Prostate gland (tissue), 2 donors: ENCODE measurements around the gene KIF2A. TPM values are rescaled to one million over a fixed set of nuclear protein-coding genes. Genes with fewer than 3 reads are reported as not detected.

Experiments used
- DNase-seq: peaks from one replicate; pipeline ENCODE4 v3.0.0-alpha.2; 2019; ENCODE audit warnings: low spot score
- H3K27ac ChIP-seq, 2 donors: fragments of 200-600 bp; sonication (generic); 2 replicates each; pipeline ENCODE4 v1.5.1; 2017 to 2019
- H3K27me3 ChIP-seq: fragments of 200-600 bp; sonication (generic); replicated peaks from 2 replicates; pipeline ENCODE4 v1.5.1; 2019; ENCODE audit not compliant: insufficient read depth
- H3K36me3 ChIP-seq, 2 donors: fragments of 200-600 bp; sonication (generic); 1 replicate in 1 of 2; 2 replicates in 1 of 2; pipeline versions ENCODE4 v1.5.1 to v1.8.1; 2017 to 2019
- H3K4me1 ChIP-seq: fragments of 200-600 bp; sonication (generic); replicated peaks from 2 replicates; pipeline ENCODE4 v1.5.1; 2019
- H3K4me3 ChIP-seq, 2 donors: fragments of 200-600 bp; sonication (generic); 2 replicates each; pipeline ENCODE4 v1.5.1; 2017 to 2019
- H3K9me3 ChIP-seq: fragments of 200-600 bp; sonication (generic); 2 replicates; pipeline ENCODE4 v1.5.1; 2017
- POLR2A ChIP-seq: fragments of 450-650 bp; IDR thresholded peaks from one replicate; pipeline ENCODE4 v1.6.1; 2016; ENCODE audit warnings: antibody characterized with exemption, mild to moderate bottlenecking
- POLR2AphosphoS5 ChIP-seq: sonication (generic); formaldehyde crosslinking; IDR thresholded peaks from one replicate; pipeline ENCODE4 v1.6.1; 2017; ENCODE audit warnings: antibody characterized with exemption
- WGBS: methylation state at CpG from one replicate; pipeline ENCODE4 v1.1.5; 2018; 5-methylcytosine and 5-hydroxymethylcytosine counted together
- intact Hi-C: fragments of 100-400 bp; cut with DNase I; formaldehyde crosslinking; loops from one replicate; pipeline ENCODE4 v1.14.2; 2022
- total RNA-seq, 2 donors: library from RNA; depleted of rRNA; stranded (reverse); fragments of >200 nt; gene quantifications; one replicate each; pipeline ENCODE4 v1.1.0, GENCODE V29; 2016
- TF ChIP-seq, protein P1 (sequence below), 4 experiments: fragments of 200-600 bp in 2 of 4; fragments of 450-650 bp in 2 of 4; sonication (generic) in 2 of 4; IDR thresholded peaks; 1 replicate in 3 of 4; 2 replicates in 1 of 4; pipeline ENCODE4 v1.5.1; 2016 to 2019; ENCODE audit warnings: antibody characterized with exemption in 4 of 4, mild to moderate bottlenecking in 2 of 4, moderate library complexity in 2 of 4

KIF2A gene
- total RNA-seq, 2 donors from 2014 or later = 20.3 to 43.4 TPM

GRCh38 chr5:62418462-62419076 is 112.6 kb downstream of the KIF2A start:
- Histone ChIP-seq H3K27me3 (no peaks in the 10 kb centered on the region), H3K36me3 (no peaks in the 10 kb centered on the region), H3K4me1 (no peaks in the 10 kb centered on the region), H3K4me3 (no peak overlapping the region), H3K27ac (no peak overlapping the region), H3K9me3 (no peaks in the 10 kb centered on the region)
- WGBS = 87% methylated on average over 4 of the region's 4 CpGs
- DNase-seq = no peak
- intact Hi-C loops = no loop called here
- TF ChIP-seq POLR2A (no peak), POLR2AphosphoS5 (no peak)
- TF ChIP-seq, protein P1, sequence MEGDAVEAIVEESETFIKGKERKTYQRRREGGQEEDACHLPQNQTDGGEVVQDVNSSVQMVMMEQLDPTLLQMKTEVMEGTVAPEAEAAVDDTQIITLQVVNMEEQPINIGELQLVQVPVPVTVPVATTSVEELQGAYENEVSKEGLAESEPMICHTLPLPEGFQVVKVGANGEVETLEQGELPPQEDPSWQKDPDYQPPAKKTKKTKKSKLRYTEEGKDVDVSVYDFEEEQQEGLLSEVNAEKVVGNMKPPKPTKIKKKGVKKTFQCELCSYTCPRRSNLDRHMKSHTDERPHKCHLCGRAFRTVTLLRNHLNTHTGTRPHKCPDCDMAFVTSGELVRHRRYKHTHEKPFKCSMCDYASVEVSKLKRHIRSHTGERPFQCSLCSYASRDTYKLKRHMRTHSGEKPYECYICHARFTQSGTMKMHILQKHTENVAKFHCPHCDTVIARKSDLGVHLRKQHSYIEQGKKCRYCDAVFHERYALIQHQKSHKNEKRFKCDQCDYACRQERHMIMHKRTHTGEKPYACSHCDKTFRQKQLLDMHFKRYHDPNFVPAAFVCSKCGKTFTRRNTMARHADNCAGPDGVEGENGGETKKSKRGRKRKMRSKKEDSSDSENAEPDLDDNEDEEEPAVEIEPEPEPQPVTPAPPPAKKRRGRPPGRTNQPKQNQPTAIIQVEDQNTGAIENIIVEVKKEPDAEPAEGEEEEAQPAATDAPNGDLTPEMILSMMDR (IDR thresholded peaks at IDR 0.05) = no peak

DNA sequence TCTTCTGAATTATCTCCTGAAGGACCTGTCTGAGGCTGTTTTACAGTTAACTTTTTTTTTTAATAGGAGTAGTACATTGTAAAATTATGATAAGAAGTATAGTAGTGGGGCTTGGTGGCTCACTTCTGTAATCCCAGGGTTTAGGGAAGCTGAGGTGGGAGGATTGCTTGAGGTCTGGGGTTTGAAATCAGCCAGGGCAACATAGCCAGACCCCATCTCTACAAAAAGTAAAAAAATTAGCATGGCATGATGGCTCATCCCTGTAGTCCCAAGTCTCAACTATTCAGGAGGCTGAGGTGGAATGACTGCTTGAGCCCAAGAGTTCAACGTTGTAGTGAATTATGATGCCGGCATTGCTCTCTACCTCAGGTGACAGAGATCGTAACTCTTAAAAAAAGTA is 113.6 kb downstream of the KIF2A start:
- Histone ChIP-seq H3K4me3 (no peak overlapping the region), H3K4me1 (no peaks in the 10 kb centered on the region), H3K36me3 (no peaks in the 10 kb centered on the region), H3K27ac (no peak overlapping the region), H3K9me3 (no peaks in the 10 kb centered on the region), H3K27me3 (no peaks in the 10 kb centered on the region)
- intact Hi-C loops = no loop called here
- TF ChIP-seq POLR2AphosphoS5 (no peak), POLR2A (no peak)
- TF ChIP-seq, protein P1 (IDR thresholded peaks at IDR 0.05) = no peak
- WGBS = 97% methylated on average over 3 of the region's 3 CpGs
- no peak for DNase-seq

DNA sequence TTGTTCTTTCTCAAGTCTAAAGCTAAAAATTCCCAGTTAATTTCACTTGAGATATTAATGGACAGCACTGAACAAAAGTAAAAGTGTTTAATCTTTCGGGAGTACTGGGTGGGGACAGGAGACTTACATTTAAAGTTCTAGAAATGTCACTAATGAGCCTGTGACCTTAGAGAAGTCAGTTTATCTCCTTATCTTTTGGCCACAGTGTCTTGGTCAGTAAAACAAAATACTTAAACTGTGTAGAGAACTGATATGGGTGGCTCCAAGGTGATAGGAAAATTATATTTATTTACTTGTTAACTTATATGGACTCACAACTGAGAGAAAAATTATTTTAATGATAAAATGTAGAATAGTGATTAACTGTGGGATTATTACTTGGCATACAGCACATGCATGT is 115.4 kb downstream of the KIF2A start:
- H3K36me3 ChIP-seq = no peaks in the 10 kb centered on the region
- intact Hi-C loops = no loop called here
- WGBS = 45% methylated on average over 1 of the region's 1 CpG
- no peak for TF ChIP-seq POLR2A
- TF ChIP-seq POLR2AphosphoS5 = no peak
- TF ChIP-seq, protein P1 (IDR thresholded peaks at IDR 0.05) = no peak
- H3K9me3 ChIP-seq = no peaks in the 10 kb centered on the region
- H3K4me3 ChIP-seq = no peak overlapping the region
- H3K4me1 ChIP-seq = no peaks in the 10 kb centered on the region
- no peaks in the 10 kb centered on the region for H3K27me3 ChIP-seq
- H3K27ac ChIP-seq = no peak overlapping the region
- DNase-seq = no peak

DNA sequence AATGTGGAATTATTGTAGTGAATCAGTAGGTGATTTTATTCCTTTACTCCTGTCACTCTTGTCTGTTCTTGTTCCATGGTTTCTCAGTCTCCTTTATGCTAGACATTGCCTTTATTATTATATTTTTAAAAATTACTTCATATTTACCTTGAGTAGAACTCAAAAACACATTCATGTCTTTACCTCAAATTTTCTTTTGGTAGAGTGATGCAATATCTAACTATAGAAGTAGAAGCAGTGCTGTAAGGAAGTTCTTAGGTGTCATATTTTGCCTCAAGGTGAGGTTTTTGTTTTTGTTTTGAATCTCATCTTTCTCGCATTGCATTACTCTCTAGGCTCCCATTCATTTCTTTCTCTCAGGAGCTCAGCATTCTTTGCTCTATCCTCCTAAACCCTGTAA is 118.8 kb downstream of the KIF2A start:
- Histone ChIP-seq H3K9me3 (no peaks in the 10 kb centered on the region), H3K4me3 (no peak overlapping the region), H3K27ac (no peak overlapping the region), H3K36me3 (no peaks in the 10 kb centered on the region), H3K4me1 (no peaks in the 10 kb centered on the region), H3K27me3 (no peaks in the 10 kb centered on the region)
- DNase-seq = no peak
- intact Hi-C loops = no loop called here
- 86% methylated on average over 1 of the region's 1 CpG for WGBS
- TF ChIP-seq, protein P1 (IDR thresholded peaks at IDR 0.05) = no peak
- TF ChIP-seq POLR2A (no peak), POLR2AphosphoS5 (no peak)
